GM19467 (cell line): ENCODE data around the gene RBM17.
"Not testable (repeated sequence)": the region's sequence is repeated elsewhere in the genome, so short reads cannot be mapped to it uniquely, and the experiment has no call there.

Source experiments
- ATAC-seq: cut with Tn5 transposase; IDR thresholded peaks from one replicate; pipeline ENCODE4 v1.9.1; 2021; ENCODE audit warnings: mild to moderate bottlenecking, moderate library complexity; ENCODE audit not compliant: unreplicated experiment

The RBM17 gene

DNA sequence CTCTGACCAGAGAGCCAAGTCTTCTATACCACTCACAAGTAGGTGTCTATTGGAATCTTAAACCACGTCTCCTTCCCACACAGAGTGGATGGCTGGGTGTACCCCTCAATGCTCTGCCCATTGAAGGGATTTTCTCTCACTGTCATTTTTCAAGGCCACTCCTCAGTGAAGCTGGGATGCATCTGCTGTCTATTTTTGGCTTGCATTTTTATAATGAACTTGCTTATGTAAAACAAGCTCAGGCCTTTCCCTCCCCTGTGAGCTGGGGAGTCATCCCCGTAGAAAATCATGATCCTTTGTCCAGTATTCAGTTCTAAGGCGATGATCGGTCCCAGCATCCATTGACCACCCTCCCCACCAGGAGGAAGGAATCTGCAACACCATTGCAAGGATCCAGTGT lies 9.8 kb upstream of the RBM17 start:
- no peak for ATAC-seq

- no peak for ATAC-seq
Observed at GRCh38 chr10:6080417-6080973, 8.3 kb upstream of the RBM17 start.

DNA sequence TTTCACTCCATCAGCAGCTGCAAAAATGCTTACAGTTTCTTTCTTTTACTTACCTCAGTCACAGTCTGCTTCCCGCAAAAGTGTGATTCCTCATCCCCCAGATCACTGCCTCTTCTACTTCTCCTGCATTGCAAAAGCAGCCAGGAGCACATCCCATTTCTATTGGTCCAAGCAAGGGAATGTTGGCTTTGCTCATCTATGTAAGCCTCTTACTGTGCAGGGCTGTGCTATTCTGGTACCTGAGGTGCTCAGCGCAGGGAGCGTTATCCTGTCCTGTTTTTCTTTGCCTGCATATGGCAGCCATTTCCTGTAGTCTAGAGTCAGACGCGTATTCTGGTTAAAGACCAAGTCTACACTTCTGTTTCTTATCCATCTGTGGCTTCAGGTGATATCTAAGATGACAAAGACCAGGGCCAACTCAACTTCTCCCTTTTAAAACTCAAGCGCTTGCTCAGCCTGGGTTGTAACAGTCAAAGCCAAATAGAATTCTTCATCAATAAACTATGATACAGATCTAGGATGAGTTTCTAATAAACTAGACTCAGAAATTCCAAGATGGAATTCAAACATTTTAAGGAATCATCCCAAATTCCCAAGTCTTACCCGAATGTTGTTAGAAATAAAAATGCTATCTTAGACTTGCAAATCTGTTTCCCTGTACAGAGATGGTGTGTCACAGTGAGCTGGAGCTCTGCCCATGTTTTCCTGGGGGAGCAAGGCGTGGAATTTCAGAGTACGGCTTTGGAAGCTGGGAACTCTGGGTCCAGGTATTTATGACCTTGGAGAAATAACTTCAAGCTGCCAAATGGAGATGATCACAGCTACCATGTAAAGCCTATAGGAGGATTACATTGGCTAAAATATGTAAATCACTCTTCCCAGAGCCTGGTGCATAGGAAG lies 6.1 kb upstream of the RBM17 start:
- no peak for ATAC-seq

DNA sequence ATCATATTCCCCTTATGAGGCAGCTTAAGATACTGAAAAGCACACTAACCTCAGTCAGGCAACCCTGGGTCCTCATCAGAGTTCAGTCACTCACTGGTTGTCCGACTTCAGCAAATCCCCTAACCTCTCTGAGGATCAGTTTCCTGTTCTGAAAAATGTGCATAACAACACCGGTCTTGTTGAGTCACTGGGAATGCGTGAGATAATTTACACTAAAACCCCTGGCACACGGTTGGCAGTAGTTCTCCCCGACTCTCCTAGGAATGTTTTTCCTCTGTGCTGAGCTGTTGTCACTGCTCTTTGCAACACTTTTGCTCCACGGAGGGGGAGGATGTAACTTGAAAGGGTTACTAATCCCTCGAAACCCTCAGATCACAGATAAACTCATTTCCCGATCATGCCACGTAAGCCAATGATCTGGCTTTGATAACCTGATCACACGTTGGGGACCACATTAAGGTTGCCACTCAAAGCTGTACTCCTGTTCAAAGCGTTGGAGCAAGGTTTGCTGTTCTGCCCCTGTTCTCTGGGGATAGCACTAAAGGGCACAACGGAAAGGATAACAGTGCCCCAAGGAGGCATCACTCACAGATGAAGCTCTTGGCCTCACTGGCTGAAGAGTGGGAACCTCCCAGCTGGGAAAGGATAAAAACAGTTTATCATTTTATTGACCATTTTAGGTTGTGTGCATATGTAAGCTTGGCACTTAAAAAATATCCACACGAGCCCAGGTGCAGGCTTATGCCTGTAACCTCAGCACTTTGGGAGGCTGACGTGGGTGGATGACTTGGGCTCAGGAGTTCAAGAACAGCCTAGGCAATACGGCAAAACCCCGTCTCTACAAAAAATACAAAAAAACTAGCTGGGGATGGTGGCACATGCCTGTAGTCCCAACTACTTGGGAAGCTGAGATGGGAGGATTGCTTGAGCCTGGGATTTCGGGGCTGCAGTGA lies 5.0 kb upstream of the RBM17 start:
- no peak for ATAC-seq

DNA sequence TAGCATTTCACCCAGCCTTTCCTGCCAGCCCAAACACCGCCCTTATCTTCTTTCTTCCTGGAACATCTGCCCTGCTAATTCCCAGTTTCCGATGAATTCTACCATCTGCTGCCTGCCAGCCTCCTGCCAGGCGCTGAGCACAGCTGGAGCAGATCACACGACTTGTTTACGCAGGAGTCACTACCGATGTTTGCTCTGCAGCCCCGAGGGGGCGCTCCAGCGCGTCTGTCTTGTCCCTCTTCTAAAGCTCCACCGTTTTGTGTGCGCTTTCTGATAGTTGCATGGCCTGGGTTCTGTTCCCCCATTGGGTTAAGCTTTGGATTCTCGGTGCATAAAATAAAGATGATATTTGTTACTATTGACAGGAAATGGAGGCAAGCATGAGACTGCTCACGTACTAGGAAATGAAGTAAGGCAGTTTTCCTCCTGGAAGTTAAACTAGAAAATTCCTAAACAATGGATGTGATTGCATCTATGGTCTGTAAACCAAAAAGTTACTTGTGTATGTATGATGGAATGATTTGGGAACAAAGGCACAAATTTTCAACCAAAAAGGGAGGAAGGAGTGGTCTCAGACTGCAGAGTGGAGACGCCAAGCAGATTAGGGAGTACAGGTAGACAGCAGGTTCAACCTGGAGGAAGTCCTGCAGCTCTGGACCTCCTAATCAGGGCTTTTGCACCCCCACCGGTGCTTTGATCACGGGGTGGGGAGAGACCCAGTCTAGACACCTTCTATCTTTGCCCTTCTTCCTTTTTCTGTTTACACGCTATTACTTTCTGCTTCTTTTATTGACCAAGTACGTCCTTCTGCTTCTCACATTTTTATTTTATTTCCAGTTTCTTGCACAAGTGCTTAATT lies 2.2 kb upstream of the RBM17 start:
- ATAC-seq = no peak

- peak; percentile 1 for ATAC-seq
Observed at GRCh38 chr10:6089334-6090219, 743 bp downstream of the RBM17 start.

DNA sequence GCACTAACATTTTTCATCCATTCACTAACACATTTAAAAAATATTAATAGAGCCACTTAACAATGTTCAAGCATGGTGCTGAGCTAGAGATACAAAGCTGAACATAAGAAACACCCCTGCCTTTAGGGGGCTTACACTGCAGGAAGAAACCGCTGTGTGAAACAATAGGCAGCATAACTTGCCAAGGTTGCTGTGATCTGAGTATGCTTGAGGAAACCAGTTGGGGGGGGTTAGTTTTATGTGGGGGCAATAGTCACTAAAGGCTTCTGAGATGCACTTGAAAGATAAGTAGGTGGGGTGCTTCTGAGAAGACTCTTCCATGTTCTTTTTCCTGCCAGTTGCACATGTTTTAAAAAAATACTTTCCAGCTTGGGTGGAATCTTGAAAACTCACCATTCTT lies 2.8 kb downstream of the RBM17 start:
- ATAC-seq = no peak

DNA sequence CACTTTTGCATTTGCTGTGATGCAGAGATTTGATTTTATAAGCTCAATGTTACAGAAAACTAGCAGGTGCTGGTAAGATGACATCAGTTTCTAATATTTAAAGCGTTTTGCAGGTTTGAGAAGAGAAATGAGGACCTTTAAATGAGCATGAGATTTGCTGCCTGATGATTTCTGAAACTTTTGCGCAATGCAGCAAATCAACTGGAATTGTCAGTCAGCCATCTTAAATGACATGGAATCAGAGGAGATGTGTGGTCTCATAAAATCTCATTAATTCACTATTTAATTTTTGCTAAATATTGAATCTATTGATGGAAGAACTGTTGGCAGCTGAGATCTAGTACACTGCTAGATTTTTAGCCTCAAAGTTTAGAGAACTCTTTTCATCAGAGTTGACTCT lies 3.9 kb downstream of the RBM17 start:
- ATAC-seq = no peak

GRCh38 chr10:6095810-6096570 lies 7.2 kb downstream of the RBM17 start:
- no peak for ATAC-seq

- no peak for ATAC-seq
Observed at GRCh38 chr10:6097063-6097462, 8.2 kb downstream of the RBM17 start.

GRCh38 chr10:6098156-6098555 lies 9.3 kb downstream of the RBM17 start:
- no peak for ATAC-seq

GRCh38 chr10:6100370-6100769 lies 11.5 kb downstream of the RBM17 start:
- no peak for ATAC-seq

- no peak for ATAC-seq
Observed at GRCh38 chr10:6101181-6101580, 12.3 kb downstream of the RBM17 start.

DNA sequence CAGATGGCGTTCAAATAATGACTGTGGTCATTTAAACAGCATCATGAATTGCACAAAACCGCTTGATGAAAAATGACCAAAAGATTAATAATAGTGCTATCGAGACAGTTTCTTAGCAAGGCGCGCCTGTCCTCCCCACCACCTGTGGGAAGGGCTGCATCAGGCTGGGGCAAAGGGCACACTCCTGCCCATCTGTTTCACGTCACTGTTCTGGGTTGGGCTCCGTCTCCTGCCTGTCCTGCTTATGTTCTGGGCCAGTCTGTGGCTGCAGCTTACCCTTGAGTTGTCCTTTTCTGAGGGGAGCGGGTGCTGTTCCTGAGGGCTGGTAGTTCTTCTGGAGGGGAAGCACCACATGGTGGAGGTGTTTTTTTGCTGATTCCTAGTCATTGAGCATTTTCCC lies 13.3 kb downstream of the RBM17 start:
- no peak for ATAC-seq

DNA sequence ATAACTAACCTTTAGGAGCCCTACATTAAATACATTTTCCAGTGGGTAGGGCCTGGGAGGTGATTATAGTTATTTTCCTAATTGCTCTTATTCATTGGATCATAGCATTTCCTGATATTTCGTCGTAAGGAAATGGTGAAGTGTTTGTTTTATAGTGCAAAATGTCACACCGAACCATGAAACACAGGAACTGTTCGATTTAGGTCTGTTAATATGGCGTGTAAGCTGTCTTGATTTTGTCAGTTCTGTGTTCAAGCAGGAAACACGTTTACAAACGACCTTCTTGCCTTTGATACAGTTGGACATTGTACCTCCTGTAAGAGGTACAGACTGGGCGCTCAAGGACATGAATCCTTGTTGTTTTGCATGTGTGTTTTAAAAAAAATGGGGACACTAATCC lies 14.8 kb downstream of the RBM17 start:
- ATAC-seq = no peak

DNA sequence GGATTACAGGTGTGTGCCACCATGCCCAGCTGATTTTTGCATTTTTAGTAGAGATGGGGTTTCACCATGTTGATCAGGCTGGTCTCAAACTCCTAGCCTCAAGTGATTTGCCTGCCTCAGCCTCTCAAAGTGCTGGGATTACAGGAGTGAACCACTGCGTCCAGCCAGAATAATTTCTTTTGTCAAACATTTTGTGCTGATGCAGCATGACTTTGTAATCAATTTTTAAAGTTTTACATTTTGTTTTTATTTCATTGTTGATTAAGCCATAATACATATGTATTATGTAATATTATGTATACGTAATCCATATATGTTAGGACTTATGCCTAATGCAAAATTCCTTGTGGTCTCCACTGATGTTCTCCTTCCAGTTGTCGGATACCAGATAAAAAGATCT lies 18.8 kb downstream of the RBM17 start:
- ATAC-seq = not testable (repeated sequence)

- ATAC-seq = no peak
Observed at GRCh38 chr10:6108072-6108471, 19.2 kb downstream of the RBM17 start.

DNA sequence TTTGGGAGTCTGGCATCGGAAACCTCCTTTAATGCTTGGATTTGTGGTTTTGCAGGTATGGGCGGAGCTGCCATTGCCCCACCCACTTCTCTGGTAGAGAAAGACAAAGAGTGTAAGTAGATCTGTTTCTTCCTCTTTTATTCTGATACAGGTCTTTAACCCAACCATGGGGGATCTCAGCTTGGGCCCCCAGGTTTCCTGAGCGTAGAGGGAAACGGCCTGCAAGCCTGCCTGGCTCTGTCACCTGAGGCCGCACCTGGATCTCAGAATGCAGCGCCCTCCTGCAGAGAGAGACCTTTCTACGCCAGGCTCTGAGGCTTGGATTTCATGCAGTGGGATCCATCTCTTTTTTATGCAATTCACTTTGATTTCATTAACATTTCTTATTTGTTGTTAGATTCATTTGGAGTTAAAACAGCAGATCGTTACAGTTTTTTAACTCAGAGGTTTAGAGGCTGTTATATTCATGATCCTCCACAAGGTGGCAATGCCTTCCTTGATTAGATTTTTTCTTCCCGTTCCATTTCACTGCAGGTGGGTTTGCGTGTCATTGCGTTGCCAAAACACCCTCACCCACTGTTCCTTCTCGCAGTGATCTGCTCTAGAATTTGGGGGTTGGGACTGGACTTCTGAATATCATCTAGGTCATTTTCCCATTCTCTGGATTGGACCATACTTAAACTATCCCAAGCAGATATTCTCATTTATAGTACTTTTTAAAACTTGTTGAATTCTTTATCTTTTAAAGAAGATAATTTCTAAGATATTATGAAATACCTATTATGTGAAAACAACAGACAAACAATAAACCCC lies 20.0 kb downstream of the RBM17 start:
- no peak for ATAC-seq
